ENCODE measurements around the gene TEX11.
"Not testable (repeated sequence)": the region's sequence is repeated elsewhere in the genome, so short reads cannot be mapped to it uniquely, and the experiment has no call there.

The TEX11 gene

DNA sequence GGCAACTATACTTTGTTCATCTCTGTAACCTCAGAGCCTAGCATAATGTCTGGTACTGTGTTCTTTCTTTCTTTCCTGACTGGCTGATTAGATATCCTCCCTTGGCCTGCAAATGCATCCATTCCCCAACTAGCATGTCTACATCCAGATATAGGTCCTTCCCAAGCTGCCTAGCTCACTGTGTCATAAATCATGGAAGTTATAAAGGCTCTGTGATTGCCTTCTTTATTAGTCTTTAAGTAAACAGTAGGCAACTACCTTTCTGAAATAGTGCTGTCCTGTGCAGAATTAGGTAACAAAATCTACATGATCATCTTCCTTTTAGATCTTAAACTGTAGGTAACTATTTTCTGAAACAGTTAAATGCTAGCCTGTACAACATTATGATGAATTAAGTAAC is 239.4 kb downstream of the TEX11 start:
- TF ChIP-seq, protein P1, sequence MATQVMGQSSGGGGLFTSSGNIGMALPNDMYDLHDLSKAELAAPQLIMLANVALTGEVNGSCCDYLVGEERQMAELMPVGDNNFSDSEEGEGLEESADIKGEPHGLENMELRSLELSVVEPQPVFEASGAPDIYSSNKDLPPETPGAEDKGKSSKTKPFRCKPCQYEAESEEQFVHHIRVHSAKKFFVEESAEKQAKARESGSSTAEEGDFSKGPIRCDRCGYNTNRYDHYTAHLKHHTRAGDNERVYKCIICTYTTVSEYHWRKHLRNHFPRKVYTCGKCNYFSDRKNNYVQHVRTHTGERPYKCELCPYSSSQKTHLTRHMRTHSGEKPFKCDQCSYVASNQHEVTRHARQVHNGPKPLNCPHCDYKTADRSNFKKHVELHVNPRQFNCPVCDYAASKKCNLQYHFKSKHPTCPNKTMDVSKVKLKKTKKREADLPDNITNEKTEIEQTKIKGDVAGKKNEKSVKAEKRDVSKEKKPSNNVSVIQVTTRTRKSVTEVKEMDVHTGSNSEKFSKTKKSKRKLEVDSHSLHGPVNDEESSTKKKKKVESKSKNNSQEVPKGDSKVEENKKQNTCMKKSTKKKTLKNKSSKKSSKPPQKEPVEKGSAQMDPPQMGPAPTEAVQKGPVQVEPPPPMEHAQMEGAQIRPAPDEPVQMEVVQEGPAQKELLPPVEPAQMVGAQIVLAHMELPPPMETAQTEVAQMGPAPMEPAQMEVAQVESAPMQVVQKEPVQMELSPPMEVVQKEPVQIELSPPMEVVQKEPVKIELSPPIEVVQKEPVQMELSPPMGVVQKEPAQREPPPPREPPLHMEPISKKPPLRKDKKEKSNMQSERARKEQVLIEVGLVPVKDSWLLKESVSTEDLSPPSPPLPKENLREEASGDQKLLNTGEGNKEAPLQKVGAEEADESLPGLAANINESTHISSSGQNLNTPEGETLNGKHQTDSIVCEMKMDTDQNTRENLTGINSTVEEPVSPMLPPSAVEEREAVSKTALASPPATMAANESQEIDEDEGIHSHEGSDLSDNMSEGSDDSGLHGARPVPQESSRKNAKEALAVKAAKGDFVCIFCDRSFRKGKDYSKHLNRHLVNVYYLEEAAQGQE (IDR thresholded peaks at IDR 0.05; ENCODE audit: insufficient replicate concordance, low read depth): no peak
- no peak for TF ChIP-seq GABPA (IDR thresholded peaks at IDR 0.05; ENCODE audit: low read depth)
- TF ChIP-seq SPI1 (IDR thresholded peaks at IDR 0.05; ENCODE audit: borderline replicate concordance, low read depth): no peak
- TF ChIP-seq POLR2AphosphoS5 (IDR thresholded peaks at IDR 0.05; ENCODE audit: low read depth): no peak
- TF ChIP-seq, protein P2, sequence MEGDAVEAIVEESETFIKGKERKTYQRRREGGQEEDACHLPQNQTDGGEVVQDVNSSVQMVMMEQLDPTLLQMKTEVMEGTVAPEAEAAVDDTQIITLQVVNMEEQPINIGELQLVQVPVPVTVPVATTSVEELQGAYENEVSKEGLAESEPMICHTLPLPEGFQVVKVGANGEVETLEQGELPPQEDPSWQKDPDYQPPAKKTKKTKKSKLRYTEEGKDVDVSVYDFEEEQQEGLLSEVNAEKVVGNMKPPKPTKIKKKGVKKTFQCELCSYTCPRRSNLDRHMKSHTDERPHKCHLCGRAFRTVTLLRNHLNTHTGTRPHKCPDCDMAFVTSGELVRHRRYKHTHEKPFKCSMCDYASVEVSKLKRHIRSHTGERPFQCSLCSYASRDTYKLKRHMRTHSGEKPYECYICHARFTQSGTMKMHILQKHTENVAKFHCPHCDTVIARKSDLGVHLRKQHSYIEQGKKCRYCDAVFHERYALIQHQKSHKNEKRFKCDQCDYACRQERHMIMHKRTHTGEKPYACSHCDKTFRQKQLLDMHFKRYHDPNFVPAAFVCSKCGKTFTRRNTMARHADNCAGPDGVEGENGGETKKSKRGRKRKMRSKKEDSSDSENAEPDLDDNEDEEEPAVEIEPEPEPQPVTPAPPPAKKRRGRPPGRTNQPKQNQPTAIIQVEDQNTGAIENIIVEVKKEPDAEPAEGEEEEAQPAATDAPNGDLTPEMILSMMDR (IDR thresholded peaks at IDR 0.05; ENCODE audit: insufficient read depth, low read length): no peak
- Histone ChIP-seq H3K4me3 (replicated peaks; ENCODE audit: insufficient read depth, low read length) (no peak overlapping the region), H3K27ac (replicated peaks) (no peak overlapping the region), H3K27me3 (ENCODE audit: insufficient read depth, poor library complexity, severe bottlenecking) (no peaks in the 10 kb centered on the region)
- no peak for DNase-seq (ENCODE audit: low read depth in 1 of 2, low spot score in 1 of 2)

DNA sequence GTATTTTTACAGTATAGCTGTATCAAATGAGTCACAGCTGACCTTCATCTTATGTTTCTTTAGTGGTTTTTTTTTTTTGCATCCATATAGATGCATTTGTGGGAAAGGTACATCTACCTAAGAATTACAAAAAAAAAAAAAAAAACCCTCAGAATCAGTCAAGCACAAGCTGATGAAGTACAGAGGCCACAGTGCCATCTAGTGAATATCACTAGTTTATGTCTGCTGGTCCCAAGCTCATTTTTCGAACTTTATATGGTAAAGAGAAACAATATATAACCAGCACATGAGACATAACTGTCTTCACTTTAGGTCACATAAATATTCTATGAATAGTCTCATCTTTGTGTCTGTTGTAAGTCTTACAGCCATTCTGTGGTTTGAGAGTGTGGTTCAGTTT is 243.8 kb downstream of the TEX11 start:
- Histone ChIP-seq H3K4me3 (replicated peaks; ENCODE audit: insufficient read depth, low read length) (no peak overlapping the region), H3K27me3 (ENCODE audit: insufficient read depth, poor library complexity, severe bottlenecking) (no peaks in the 10 kb centered on the region), H3K27ac (replicated peaks) (no peak overlapping the region)
- TF ChIP-seq, protein P2 (IDR thresholded peaks at IDR 0.05; ENCODE audit: insufficient read depth, low read length): peak; percentile 2
- TF ChIP-seq, protein P1 (IDR thresholded peaks at IDR 0.05; ENCODE audit: insufficient replicate concordance, low read depth): no peak
- DNase-seq (ENCODE audit: low read depth in 1 of 2, low spot score in 1 of 2): no peak

DNA sequence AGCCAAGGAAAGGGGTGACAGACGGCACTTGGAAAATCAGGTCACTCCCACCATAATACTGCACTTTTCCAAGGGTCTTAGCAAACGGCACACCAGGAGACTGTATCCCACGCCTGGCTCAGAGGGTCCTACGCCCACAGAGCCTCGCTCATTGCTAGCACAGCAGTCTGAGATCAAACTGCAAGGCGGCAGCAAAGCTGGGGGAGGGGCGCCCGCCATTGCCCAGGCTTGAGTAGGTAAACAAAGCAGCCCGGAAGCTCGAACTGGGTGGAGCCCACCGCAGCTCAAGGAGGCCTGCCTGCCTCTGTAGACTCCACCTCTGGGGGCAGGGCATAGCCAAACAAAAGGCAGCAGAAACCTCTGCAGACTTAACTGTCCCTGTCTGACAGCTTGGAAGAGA is 247.4 kb downstream of the TEX11 start:
- not testable (repeated sequence) for DNase-seq (ENCODE audit: low read depth in 1 of 2, low spot score in 1 of 2); H3K27me3 ChIP-seq (ENCODE audit: insufficient read depth, poor library complexity, severe bottlenecking); H3K27ac ChIP-seq (replicated peaks); H3K4me3 ChIP-seq (replicated peaks; ENCODE audit: insufficient read depth, low read length)

DNA sequence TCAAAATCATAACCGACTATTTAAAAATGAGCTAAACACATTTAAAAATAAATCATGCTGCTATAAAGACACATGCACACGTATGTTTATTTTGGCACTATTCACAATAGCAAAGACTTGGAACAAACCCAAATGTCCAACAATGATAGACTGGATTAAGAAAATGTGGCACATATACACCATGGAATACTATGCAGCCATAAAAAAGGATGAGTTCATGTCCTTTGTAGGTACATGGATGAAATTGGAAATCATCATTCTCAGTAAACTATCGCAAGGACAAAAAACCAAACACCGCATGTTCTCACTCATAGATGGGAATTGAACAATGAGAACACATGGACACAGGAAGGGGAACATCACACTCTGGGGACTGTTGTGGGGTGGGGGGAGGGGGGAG is 251.0 kb downstream of the TEX11 start:
- not testable (repeated sequence) for DNase-seq (ENCODE audit: low read depth in 1 of 2, low spot score in 1 of 2); H3K27ac ChIP-seq (replicated peaks); H3K27me3 ChIP-seq (ENCODE audit: insufficient read depth, poor library complexity, severe bottlenecking); H3K4me3 ChIP-seq (replicated peaks; ENCODE audit: insufficient read depth, low read length)

DNA sequence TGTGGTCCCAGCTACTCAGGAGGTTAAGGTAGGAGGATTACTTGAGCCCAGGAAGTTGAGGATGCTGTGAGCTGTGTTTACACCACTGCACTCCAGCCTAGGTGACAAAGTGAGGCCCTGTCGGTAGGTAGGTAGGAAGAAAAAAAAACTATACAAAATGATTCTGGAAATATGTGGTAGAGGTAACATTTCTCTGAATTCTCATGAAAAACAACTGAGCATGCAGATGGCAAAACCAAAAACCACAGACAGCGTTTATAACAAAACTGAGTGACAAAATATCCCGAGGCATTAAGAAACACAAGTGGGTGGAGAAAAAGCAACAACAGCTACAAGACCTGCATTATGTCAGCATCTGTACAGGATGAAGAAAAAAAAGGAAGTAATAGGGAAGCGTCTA is 252.2 kb downstream of the TEX11 start:
- no peak overlapping the region for H3K27ac ChIP-seq (replicated peaks)
- peak in 1 of 2 experiments; percentile 20 for DNase-seq (ENCODE audit: low read depth in 1 of 2, low spot score in 1 of 2)
- TF ChIP-seq, protein P2 (IDR thresholded peaks at IDR 0.05; ENCODE audit: insufficient read depth, low read length): no peak
- TF ChIP-seq, protein P1 (IDR thresholded peaks at IDR 0.05; ENCODE audit: insufficient replicate concordance, low read depth): no peak
- TF ChIP-seq GABPA (IDR thresholded peaks at IDR 0.05; ENCODE audit: low read depth) (no peak), SPI1 (IDR thresholded peaks at IDR 0.05; ENCODE audit: borderline replicate concordance, low read depth) (no peak), POLR2AphosphoS5 (IDR thresholded peaks at IDR 0.05; ENCODE audit: low read depth) (no peak)
- no peak overlapping the region for H3K4me3 ChIP-seq (replicated peaks; ENCODE audit: insufficient read depth, low read length)
- H3K27me3 ChIP-seq (ENCODE audit: insufficient read depth, poor library complexity, severe bottlenecking): no peaks in the 10 kb centered on the region

DNA sequence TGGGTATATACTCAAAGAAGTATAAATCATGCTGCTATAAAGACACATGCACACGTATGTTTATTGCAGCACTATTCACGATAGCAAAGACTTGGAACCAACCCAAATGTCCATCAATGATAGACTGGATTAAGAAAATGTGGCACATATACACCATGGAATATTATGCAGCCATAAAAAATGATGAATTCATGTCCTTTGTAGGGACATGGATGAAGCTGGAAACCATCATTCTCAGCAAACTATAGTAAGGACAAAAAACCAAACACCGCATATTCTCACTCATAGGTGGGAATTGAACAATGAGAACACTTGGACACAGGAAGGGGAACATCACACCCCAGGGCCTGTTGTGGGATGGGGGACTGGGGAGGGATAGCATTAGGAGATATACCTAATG is 260.6 kb downstream of the TEX11 start:
- H3K27ac ChIP-seq (replicated peaks); H3K27me3 ChIP-seq (ENCODE audit: insufficient read depth, poor library complexity, severe bottlenecking); H3K4me3 ChIP-seq (replicated peaks; ENCODE audit: insufficient read depth, low read length); DNase-seq (ENCODE audit: low read depth in 1 of 2, low spot score in 1 of 2): not testable (repeated sequence)

All from HL-60 (cell line).